MM.1S (cell line): ENCODE data around the gene DOCK10.

Source experiments
- DNase-seq: peaks from one replicate; pipeline ENCODE4 v3.0.0-alpha.2; 2015
- H2AFZ ChIP-seq: fragments of 300-600 bp; sonication (generic); 2 replicates; pipeline ENCODE4 v1.6.0; 2016; ENCODE audit warnings: antibody characterized with exemption, low read length
- H3F3A ChIP-seq: fragments of 300-600 bp; sonication (generic); 2 replicates; pipeline ENCODE4 v1.6.1; 2016; ENCODE audit warnings: mild to moderate bottlenecking, antibody characterized with exemption, low read length, moderate library complexity, mixed read lengths; ENCODE audit not compliant: insufficient read depth
- H3K27ac ChIP-seq: fragments of 300-600 bp; sonication (generic); 2 replicates; pipeline ENCODE4 v1.5.1; 2016; ENCODE audit warnings: mild to moderate bottlenecking, low read length
- H3K27me3 ChIP-seq: fragments of 300-600 bp; sonication (generic); replicated peaks from 2 replicates; pipeline ENCODE4 v1.6.0; 2016; ENCODE audit warnings: low read length; ENCODE audit not compliant: insufficient read depth
- H3K36me3 ChIP-seq: fragments of 300-600 bp; sonication (generic); replicated peaks from 2 replicates; pipeline ENCODE4 v1.6.1; 2016; ENCODE audit warnings: mild to moderate bottlenecking, low read length, mixed read lengths; ENCODE audit not compliant: insufficient read depth
- H3K4me1 ChIP-seq: fragments of 300-600 bp; sonication (generic); 2 replicates; pipeline ENCODE4 v1.6.1; 2016; ENCODE audit warnings: low read length, mixed read lengths
- H3K4me2 ChIP-seq: fragments of 300-600 bp; sonication (generic); 2 replicates; pipeline ENCODE4 v1.6.0; 2016; ENCODE audit warnings: low read depth, low read length
- H3K4me3 ChIP-seq: fragments of 300-600 bp; sonication (generic); 2 replicates; pipeline ENCODE4 v1.5.1; 2016; ENCODE audit warnings: low read length, mixed read lengths
- H3K79me2 ChIP-seq: fragments of 300-600 bp; sonication (generic); 2 replicates; pipeline ENCODE4 v1.6.1; 2016; ENCODE audit warnings: mixed run types, low read length, mixed read lengths
- H3K9ac ChIP-seq: fragments of 300-600 bp; sonication (generic); 2 replicates; pipeline ENCODE4 v1.6.1; 2016; ENCODE audit warnings: low read length, mixed read lengths
- H3K9me2 ChIP-seq: fragments of 300-600 bp; sonication (generic); replicated peaks from 2 replicates; pipeline ENCODE4 v1.6.1; 2016; ENCODE audit warnings: mild to moderate bottlenecking, low read length, mixed read lengths; ENCODE audit not compliant: insufficient read depth
- H3K9me3 ChIP-seq: fragments of 300-600 bp; sonication (generic); replicated peaks from 2 replicates; pipeline ENCODE4 v1.6.1; 2016; ENCODE audit warnings: mild to moderate bottlenecking, low read length, mixed read lengths; ENCODE audit not compliant: insufficient read depth
- H4K20me1 ChIP-seq: fragments of 300-600 bp; sonication (generic); 2 replicates; pipeline ENCODE4 v1.6.1; 2016; ENCODE audit warnings: mild to moderate bottlenecking, low read length, moderate library complexity, mixed read lengths; ENCODE audit not compliant: insufficient read depth
- EZH2 ChIP-seq: fragments of 300-600 bp; sonication (generic); optimal IDR thresholded peaks from 2 replicates; pipeline ENCODE3; 2017; ENCODE audit warnings: low read depth, mild to moderate bottlenecking, antibody characterized with exemption, low read length, mixed read lengths
- EZH2phosphoT487 ChIP-seq: fragments of 300-600 bp; sonication (generic); IDR thresholded peaks from 2 replicates; pipeline ENCODE4 v1.6.1; 2018; ENCODE audit warnings: antibody characterized with exemption, low read length
- TF ChIP-seq, protein P1 (sequence below): fragments of 300-600 bp; sonication (generic); IDR thresholded peaks from 2 replicates; pipeline ENCODE4 v1.5.1; 2016; ENCODE audit warnings: antibody characterized with exemption, low read length, mixed read lengths

Gene DOCK10

DNA sequence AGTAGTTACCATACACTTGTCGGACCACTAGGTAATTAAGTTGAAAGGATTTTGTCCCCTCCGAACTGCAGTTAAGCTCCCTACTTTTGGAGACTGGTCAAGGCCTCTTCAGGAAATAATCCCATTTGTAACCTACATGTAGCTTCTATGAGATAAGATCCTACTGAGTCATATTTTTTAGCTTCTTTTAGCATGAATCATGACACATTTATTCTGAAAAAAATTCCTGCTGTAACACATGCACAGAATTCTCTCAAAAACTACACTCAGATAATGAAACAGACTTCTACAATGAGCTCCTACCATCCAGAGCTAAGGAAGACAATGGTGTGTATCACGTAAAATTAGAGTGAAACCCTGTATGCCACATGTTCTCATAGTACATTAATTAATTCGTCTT lies 225.5 kb downstream of the DOCK10 start:
- Histone ChIP-seq H3K9me2 (no peaks in the 10 kb centered on the region), H3K4me2 (no peak overlapping the region), H3K79me2 (no peaks in the 10 kb centered on the region), H3K27me3 (no peaks in the 10 kb centered on the region), H3K36me3 (no peaks in the 10 kb centered on the region), H3K4me3 (no peak overlapping the region), H3K4me1 (no peaks in the 10 kb centered on the region), H4K20me1 (no peaks in the 10 kb centered on the region), H3K9me3 (no peaks in the 10 kb centered on the region), H3K27ac (no peak overlapping the region), H2AFZ (no peak overlapping the region), H3F3A (no peaks in the 10 kb centered on the region), H3K9ac (no peak overlapping the region)
- no peak for DNase-seq
- no peak for TF ChIP-seq EZH2
- TF ChIP-seq, protein P1, sequence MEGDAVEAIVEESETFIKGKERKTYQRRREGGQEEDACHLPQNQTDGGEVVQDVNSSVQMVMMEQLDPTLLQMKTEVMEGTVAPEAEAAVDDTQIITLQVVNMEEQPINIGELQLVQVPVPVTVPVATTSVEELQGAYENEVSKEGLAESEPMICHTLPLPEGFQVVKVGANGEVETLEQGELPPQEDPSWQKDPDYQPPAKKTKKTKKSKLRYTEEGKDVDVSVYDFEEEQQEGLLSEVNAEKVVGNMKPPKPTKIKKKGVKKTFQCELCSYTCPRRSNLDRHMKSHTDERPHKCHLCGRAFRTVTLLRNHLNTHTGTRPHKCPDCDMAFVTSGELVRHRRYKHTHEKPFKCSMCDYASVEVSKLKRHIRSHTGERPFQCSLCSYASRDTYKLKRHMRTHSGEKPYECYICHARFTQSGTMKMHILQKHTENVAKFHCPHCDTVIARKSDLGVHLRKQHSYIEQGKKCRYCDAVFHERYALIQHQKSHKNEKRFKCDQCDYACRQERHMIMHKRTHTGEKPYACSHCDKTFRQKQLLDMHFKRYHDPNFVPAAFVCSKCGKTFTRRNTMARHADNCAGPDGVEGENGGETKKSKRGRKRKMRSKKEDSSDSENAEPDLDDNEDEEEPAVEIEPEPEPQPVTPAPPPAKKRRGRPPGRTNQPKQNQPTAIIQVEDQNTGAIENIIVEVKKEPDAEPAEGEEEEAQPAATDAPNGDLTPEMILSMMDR = no peak
- no peak for TF ChIP-seq EZH2phosphoT487

DNA sequence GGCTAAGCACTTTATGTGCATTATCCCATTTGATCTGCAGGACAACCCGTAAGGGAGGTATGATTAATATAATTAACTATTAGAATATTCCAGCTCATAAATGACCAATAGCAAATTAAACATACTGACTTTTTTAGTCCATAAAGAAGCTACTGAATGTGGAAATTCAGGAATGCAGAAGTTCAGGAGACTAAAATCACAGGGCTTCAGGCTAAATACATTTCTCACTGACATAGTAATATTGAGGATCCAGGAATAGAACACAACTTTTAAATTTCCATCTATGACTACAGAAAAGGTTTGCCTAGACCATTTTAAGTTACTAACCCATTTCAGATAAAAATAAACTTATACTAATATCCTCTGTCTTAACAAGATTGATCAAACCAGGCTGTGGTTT lies 228.7 kb downstream of the DOCK10 start:
- no peaks in the 10 kb centered on the region for H3F3A ChIP-seq
- H3K9me2 ChIP-seq = no peaks in the 10 kb centered on the region
- no peak overlapping the region for H3K4me3 ChIP-seq
- no peak overlapping the region for H3K27ac ChIP-seq
- no peak for DNase-seq
- H3K9ac ChIP-seq = no peak overlapping the region
- H3K9me3 ChIP-seq = no peaks in the 10 kb centered on the region
- no peaks in the 10 kb centered on the region for H3K36me3 ChIP-seq
- no peaks in the 10 kb centered on the region for H3K79me2 ChIP-seq
- H2AFZ ChIP-seq = no peak overlapping the region
- no peaks in the 10 kb centered on the region for H3K4me1 ChIP-seq
- no peaks in the 10 kb centered on the region for H4K20me1 ChIP-seq
- no peaks in the 10 kb centered on the region for H3K27me3 ChIP-seq
- TF ChIP-seq, protein P1 = no peak
- TF ChIP-seq EZH2 (no peak), EZH2phosphoT487 (no peak)
- H3K4me2 ChIP-seq = no peak overlapping the region

DNA sequence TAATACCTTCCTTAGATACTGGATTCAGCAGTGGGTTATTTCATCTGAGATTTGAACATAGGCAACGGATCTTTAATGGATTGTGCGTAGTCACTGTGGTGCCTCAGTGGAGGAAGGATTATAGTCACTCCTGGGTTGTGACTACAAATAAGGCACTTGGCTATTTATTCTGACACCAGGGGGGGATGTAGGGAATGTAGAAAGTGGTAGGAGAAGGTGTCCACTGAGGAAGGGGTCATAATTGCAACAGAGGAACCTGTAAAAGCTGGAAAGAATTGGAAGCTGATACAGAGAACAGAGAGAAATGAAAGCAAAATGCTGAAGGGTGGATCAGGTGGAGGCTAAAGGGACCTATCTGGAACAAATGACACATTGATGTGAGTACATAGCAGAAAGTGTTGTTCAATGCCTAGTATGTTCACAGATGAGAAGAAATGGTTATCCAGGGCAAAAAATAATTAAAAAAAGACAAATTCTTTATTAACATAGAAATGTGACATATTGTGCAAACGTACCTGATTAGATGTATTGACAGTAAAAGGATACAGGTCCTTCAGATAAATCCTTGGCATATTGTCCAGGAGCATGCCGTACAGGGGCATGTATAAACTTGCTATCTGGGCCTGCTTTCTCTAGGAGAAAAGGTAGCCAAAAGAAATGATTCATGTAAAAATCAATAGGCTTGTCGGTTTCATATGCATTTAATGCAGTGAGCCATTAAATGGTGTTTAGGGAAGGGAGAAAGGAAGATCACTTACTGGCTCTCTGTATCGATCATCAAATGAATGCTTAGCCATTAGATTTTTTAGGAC lies 234.9 kb downstream of the DOCK10 start:
- peaks cover 3% of the 10 kb centered on the region; the same call in 1 of the 2 replicates for H3K36me3 ChIP-seq
- H3K79me2 ChIP-seq = no peaks in the 10 kb centered on the region
- no peak overlapping the region for H3K4me2 ChIP-seq
- H3K4me3 ChIP-seq = no peak overlapping the region
- H3K27ac ChIP-seq = no peak overlapping the region
- H4K20me1 ChIP-seq = no peaks in the 10 kb centered on the region
- no peaks in the 10 kb centered on the region for H3F3A ChIP-seq
- DNase-seq = no peak
- H3K27me3 ChIP-seq = no peaks in the 10 kb centered on the region
- no peak overlapping the region for H3K9ac ChIP-seq
- TF ChIP-seq EZH2 (no peak), EZH2phosphoT487 (no peak)
- TF ChIP-seq, protein P1 = no peak; the same call in 1 of the 2 replicates
- no peaks in the 10 kb centered on the region for H3K9me3 ChIP-seq
- no peak overlapping the region for H2AFZ ChIP-seq
- no peaks in the 10 kb centered on the region for H3K4me1 ChIP-seq
- H3K9me2 ChIP-seq = no peaks in the 10 kb centered on the region
